ENCODE data around the gene HSPA2. TPM values are rescaled to one million over a fixed set of nuclear protein-coding genes. Genes with fewer than 3 reads are reported as not detected.

Gene HSPA2
- total RNA-seq, 1 experiment from 2014 or later: 30.2 TPM

DNA sequence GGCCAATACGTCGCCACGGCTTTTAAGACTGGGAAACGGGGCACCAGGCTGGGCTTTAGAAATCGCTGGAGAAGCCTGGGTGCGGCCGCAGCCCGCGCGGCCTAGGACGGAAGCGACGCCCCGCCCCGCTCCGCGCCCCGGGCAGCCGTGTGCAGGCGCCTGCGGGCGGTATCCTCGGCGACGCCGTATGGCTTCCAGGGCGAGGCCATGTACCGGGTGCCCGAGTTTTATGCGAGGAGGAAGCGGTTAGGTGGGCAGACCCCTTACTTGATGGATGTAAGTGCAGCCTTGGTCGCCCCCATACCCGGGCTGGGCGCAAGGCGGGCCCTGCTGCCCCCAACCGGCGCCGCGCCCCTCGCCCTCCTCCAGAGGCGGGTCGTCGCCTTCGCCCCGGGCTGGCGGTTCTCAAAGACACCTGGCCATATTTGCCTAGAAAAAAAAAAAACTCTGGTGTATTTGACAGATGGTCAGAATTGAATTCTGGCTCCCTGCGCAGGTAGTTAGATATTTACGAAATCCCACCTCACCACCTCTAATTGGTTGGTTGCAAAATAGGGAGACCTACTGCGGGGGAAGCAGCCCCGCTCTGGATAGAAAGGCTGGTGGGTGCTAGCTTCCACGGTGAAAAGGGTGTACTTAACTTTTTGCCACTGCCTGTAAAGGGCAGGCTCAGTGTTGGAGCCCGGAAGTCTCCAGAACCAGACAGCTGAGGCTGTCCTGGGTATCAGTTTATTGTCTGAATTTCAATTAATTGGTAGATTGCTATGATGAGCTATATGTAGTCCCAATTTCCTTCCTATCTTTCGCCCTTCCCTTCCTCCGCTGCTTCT is 9.5 kb downstream of the HSPA2 start, which contains the start of gene PPP1R36 (continued):
- TF ChIP-seq, protein P1, sequence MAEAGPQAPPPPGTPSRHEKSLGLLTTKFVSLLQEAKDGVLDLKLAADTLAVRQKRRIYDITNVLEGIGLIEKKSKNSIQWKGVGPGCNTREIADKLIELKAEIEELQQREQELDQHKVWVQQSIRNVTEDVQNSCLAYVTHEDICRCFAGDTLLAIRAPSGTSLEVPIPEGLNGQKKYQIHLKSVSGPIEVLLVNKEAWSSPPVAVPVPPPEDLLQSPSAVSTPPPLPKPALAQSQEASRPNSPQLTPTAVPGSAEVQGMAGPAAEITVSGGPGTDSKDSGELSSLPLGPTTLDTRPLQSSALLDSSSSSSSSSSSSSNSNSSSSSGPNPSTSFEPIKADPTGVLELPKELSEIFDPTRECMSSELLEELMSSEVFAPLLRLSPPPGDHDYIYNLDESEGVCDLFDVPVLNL (CRISPR knock-in tag; IDR thresholded peaks at IDR 0.05; ENCODE audit: borderline replicate concordance, low read depth): no peak
- no peak for TF ChIP-seq ATF6 (CRISPR knock-in tag; IDR thresholded peaks at IDR 0.05)
- 0 out of 2 replicates have a peak, but pooled peaks have one; percentile 44 for TF ChIP-seq ZNF423 (CRISPR knock-in tag; IDR thresholded peaks at IDR 0.05)
- TF ChIP-seq ATF3 (CRISPR knock-in tag; conservative IDR thresholded peaks at IDR 0.05): no peak
- TF ChIP-seq ETV6 (CRISPR knock-in tag; IDR thresholded peaks at IDR 0.05): no peak
- no peak for TF ChIP-seq SP1 (CRISPR knock-in tag; conservative IDR thresholded peaks at IDR 0.05)
- TF ChIP-seq NR3C1 (CRISPR knock-in tag; conservative IDR thresholded peaks at IDR 0.05; ENCODE audit: low read depth): no peak

GRCh38 chr14:64550621-64551333 is 10.2 kb downstream of the HSPA2 start:
- no peak for ATAC-seq
- Mint-ChIP-seq H3K4me3 (peak overlapping the region; percentile 62), H3K4me1 (peaks cover 21% of the 10 kb centered on the region), H3K36me3 (no peaks in the 10 kb centered on the region; the same call in 1 of the 2 replicates), H3K9me3 (no peaks in the 10 kb centered on the region), H3K27me3 (ENCODE audit: low read depth) (peaks cover 31% of the 10 kb centered on the region), H3K27ac (no peak overlapping the region)
- ChIA-PET CTCF (interaction anchor here (0.8 to 1.8 kb wide), 2 partner anchors 11 to 85 kb away, joined by 6 to 7 read pairs; partner anchors contain the start of gene HSPA2), POLR2A (interaction anchor here (1.0 kb wide), 1 partner anchor 11 kb away, joined by 3 read pairs; the partner anchor contains the start of gene HSPA2)
- TF ChIP-seq TEAD4 (CRISPR knock-in tag; IDR thresholded peaks at IDR 0.05) (no peak), NFE2L1 (CRISPR knock-in tag; IDR thresholded peaks at IDR 0.05) (no peak)
- TF ChIP-seq, protein P2, sequence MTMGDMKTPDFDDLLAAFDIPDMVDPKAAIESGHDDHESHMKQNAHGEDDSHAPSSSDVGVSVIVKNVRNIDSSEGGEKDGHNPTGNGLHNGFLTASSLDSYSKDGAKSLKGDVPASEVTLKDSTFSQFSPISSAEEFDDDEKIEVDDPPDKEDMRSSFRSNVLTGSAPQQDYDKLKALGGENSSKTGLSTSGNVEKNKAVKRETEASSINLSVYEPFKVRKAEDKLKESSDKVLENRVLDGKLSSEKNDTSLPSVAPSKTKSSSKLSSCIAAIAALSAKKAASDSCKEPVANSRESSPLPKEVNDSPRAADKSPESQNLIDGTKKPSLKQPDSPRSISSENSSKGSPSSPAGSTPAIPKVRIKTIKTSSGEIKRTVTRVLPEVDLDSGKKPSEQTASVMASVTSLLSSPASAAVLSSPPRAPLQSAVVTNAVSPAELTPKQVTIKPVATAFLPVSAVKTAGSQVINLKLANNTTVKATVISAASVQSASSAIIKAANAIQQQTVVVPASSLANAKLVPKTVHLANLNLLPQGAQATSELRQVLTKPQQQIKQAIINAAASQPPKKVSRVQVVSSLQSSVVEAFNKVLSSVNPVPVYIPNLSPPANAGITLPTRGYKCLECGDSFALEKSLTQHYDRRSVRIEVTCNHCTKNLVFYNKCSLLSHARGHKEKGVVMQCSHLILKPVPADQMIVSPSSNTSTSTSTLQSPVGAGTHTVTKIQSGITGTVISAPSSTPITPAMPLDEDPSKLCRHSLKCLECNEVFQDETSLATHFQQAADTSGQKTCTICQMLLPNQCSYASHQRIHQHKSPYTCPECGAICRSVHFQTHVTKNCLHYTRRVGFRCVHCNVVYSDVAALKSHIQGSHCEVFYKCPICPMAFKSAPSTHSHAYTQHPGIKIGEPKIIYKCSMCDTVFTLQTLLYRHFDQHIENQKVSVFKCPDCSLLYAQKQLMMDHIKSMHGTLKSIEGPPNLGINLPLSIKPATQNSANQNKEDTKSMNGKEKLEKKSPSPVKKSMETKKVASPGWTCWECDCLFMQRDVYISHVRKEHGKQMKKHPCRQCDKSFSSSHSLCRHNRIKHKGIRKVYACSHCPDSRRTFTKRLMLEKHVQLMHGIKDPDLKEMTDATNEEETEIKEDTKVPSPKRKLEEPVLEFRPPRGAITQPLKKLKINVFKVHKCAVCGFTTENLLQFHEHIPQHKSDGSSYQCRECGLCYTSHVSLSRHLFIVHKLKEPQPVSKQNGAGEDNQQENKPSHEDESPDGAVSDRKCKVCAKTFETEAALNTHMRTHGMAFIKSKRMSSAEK (CRISPR knock-in tag; IDR thresholded peaks at IDR 0.05; ENCODE audit: borderline replicate concordance): no peak
- DNase-seq (ENCODE audit: low spot score): no peak

- Mint-ChIP-seq H3K4me1 (peaks cover 12% of the 10 kb centered on the region), H3K9me3 (no peaks in the 10 kb centered on the region), H3K36me3 (no peaks in the 10 kb centered on the region), H3K27ac (no peak overlapping the region), H3K4me3 (no peak overlapping the region), H3K27me3 (ENCODE audit: low read depth) (peaks cover 20% of the 10 kb centered on the region)
- POLR2A ChIA-PET: interaction anchor here (1.7 kb wide), 1 partner anchor 14 kb away, joined by 3 read pairs; the partner anchor contains the start of gene HSPA2
- ATAC-seq (no peak), DNase-seq (ENCODE audit: low spot score) (no peak)
- CTCF ChIA-PET: interaction anchor here (1.2 to 1.4 kb wide), 3 partner anchors 44 to 210 kb away, joined by 4 to 6 read pairs (median 4); no protein-coding TSS in a partner anchor
- TF ChIP-seq CREM (CRISPR knock-in tag; IDR thresholded peaks at IDR 0.05) (no peak), NR3C1 (CRISPR knock-in tag; conservative IDR thresholded peaks at IDR 0.05; ENCODE audit: low read depth) (no peak), JUN (CRISPR knock-in tag; IDR thresholded peaks at IDR 0.05) (no peak), KAT7 (CRISPR knock-in tag; IDR thresholded peaks at IDR 0.05; ENCODE audit: borderline replicate concordance) (no peak), ZBTB43 (CRISPR knock-in tag; IDR thresholded peaks at IDR 0.05) (no peak), ZNF121 (CRISPR knock-in tag; IDR thresholded peaks at IDR 0.05) (no peak), ZNF232 (CRISPR knock-in tag; IDR thresholded peaks at IDR 0.05) (no peak), FOXK1 (CRISPR knock-in tag; IDR thresholded peaks at IDR 0.05) (no peak)
- TF ChIP-seq, protein P3, sequence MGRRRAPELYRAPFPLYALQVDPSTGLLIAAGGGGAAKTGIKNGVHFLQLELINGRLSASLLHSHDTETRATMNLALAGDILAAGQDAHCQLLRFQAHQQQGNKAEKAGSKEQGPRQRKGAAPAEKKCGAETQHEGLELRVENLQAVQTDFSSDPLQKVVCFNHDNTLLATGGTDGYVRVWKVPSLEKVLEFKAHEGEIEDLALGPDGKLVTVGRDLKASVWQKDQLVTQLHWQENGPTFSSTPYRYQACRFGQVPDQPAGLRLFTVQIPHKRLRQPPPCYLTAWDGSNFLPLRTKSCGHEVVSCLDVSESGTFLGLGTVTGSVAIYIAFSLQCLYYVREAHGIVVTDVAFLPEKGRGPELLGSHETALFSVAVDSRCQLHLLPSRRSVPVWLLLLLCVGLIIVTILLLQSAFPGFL (CRISPR knock-in tag; IDR thresholded peaks at IDR 0.05; ENCODE audit: borderline replicate concordance): no peak
- TF ChIP-seq, protein P4, sequence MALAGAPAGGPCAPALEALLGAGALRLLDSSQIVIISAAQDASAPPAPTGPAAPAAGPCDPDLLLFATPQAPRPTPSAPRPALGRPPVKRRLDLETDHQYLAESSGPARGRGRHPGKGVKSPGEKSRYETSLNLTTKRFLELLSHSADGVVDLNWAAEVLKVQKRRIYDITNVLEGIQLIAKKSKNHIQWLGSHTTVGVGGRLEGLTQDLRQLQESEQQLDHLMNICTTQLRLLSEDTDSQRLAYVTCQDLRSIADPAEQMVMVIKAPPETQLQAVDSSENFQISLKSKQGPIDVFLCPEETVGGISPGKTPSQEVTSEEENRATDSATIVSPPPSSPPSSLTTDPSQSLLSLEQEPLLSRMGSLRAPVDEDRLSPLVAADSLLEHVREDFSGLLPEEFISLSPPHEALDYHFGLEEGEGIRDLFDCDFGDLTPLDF (CRISPR knock-in tag; IDR thresholded peaks at IDR 0.05): no peak
Observed at GRCh38 chr14:64554556-64554955, 14.0 kb downstream of the HSPA2 start.
